Adrenal gland (tissue), 12 donors: ENCODE results near the gene TRAPPC14. TPM values are rescaled to one million over a fixed set of nuclear protein-coding genes. Genes with fewer than 3 reads are reported as not detected.

Experiments used
- DNase-seq, 7 donors: peaks; one replicate each; pipeline ENCODE4 v3.0.0-alpha.2; 2019 to 2020
- H3K27ac ChIP-seq, 5 donors: fragments of 200-600 bp; sonication (generic) in 4 of 5; 1 replicate in 3 of 5; 2 replicates in 2 of 5; pipeline versions ENCODE4 v1.5.1 to v1.8.0; 2016 to 2020; ENCODE audit warnings: mild to moderate bottlenecking in 1 of 5
- H3K27me3 ChIP-seq: fragments of 200-600 bp; 2 replicates; pipeline ENCODE4 v1.8.0; 2021
- H3K36me3 ChIP-seq, 2 donors: fragments of 200-600 bp; replicated peaks in 1 of 2; 1 replicate in 1 of 2; 2 replicates in 1 of 2; pipeline versions ENCODE4 v1.5.1 to v1.8.0; 2018 to 2022
- H3K4me1 ChIP-seq, 2 donors: fragments of 200-600 bp; replicated peaks in 1 of 2; 1 replicate in 1 of 2; 2 replicates in 1 of 2; pipeline versions ENCODE4 v1.5.1 to v1.8.0; 2018 to 2021
- H3K4me3 ChIP-seq, 4 donors: fragments of 200-600 bp; sonication (generic) in 3 of 4; one replicate each; pipeline ENCODE4 v1.5.1; 2016 to 2018
- H3K9me3 ChIP-seq, 3 donors: fragments of 200-600 bp; sonication (generic) in 1 of 3; replicated peaks in 1 of 3; 1 replicate in 2 of 3; 2 replicates in 1 of 3; pipeline versions ENCODE4 v1.5.1 to v1.8.0; 2016 to 2021
- CTCF ChIP-seq, 6 experiments: fragments of 450-650 bp in 4 of 6; fragments of 200-600 bp in 2 of 6; sonication (generic) in 1 of 6; IDR thresholded peaks; 1 replicate in 5 of 6; 2 replicates in 1 of 6; pipeline versions ENCODE4 v1.5.1 to v1.8.0; 2016 to 2021; ENCODE audit warnings: antibody characterized with exemption in 6 of 6, mild to moderate bottlenecking in 2 of 6, moderate library complexity in 1 of 6
- POLR2A ChIP-seq, 2 donors: fragments of 450-650 bp; IDR thresholded peaks; one replicate each; pipeline ENCODE4 v1.6.1; 2017; ENCODE audit warnings: antibody characterized with exemption in 2 of 2, mild to moderate bottlenecking in 2 of 2, moderate library complexity in 1 of 2
- WGBS, 4 donors: extraction: QIAGEN DNeasy Blood & Tissue Kit in 2 of 4; methylation state at CpG; one replicate each; pipeline versions ENCODE4 v1.1.5 to v1.1.7; 2013 to 2017; 5-methylcytosine and 5-hydroxymethylcytosine counted together
- intact Hi-C, 2 donors: fragments of 100-400 bp; cut with DNase I; formaldehyde crosslinking; loops; one replicate each; pipeline versions ENCODE4 v1.14.1 to v1.15.0; 2022 to 2023
- polyA plus RNA-seq, 3 donors: library from polyadenylated mRNA; stranded (reverse); fragments of 200-250 nt in 2 of 3; fragments of 350-450 nt in 1 of 3; fragmentation: Illumina TruSeq in 1 of 3; extraction: RNeasy Lipid Tissue Mini Kit (QIAGEN cat#74804) in 1 of 3; gene quantifications; one replicate each; pipeline ENCODE4 v1.2.3, GENCODE V29; 2013 to 2014
- total RNA-seq, 9 donors: library from RNA; depleted of rRNA in 4 of 9; stranded (reverse); fragments of >200 nt in 4 of 9; fragments of 120-200 nt in 1 of 9; fragmentation: NEBNext Ultra II Directional in 1 of 9; extraction: Animal tissue kit (Norgen Biotek cat#: 25700) in 1 of 9; gene quantifications; one replicate each; pipeline versions ENCODE4 v1.1.0 to v1.2.4, GENCODE V29; 2013 to 2023
- donor health status: healthy with polysubstance abuse.
- donor health status: Bipolar disorder and iron deficiency.
- donor health status: DM: yes; HTN: yes; CAD: no.
- donor health status: DM: no; HTN: no; CAD: no.
- donor health status: DM: no; HTN: no; CAD: no.
- donor health status: DM: yes; HTN: yes; CAD: no.

The TRAPPC14 gene
- total and polyA plus RNA-seq, 12 donors = 4.3 to 57.7 (median 17.5) TPM

GRCh38 chr7:100115026-100115425 lies 43.5 kb downstream of the TRAPPC14 start:
- no peaks in the 10 kb centered on the region for H3K27me3 ChIP-seq
- H3K27ac ChIP-seq = no peak overlapping the region
- TF ChIP-seq CTCF (IDR thresholded peaks at IDR 0.05) (no peak), POLR2A (IDR thresholded peaks at IDR 0.05) (no peak)
- H3K4me3 ChIP-seq = no peak overlapping the region
- intact Hi-C loops = no loop called here
- no peaks in the 10 kb centered on the region for H3K9me3 ChIP-seq
- peaks cover 7% of the 10 kb centered on the region in 2 donors for H3K4me1 ChIP-seq
- peaks cover 0 to 37% of the 10 kb centered on the region in 2 donors for H3K36me3 ChIP-seq
- WGBS, 4 donors = 90 to 96% (median 92%) methylated on average over 7 of the region's 7 CpGs
- DNase-seq = no peak

- Histone ChIP-seq H3K36me3 (peaks cover 0 to 65% of the 10 kb centered on the region in 2 donors), H3K27ac (no peak overlapping the region), H3K4me1 (no peaks in the 10 kb centered on the region), H3K27me3 (no peaks in the 10 kb centered on the region), H3K9me3 (no peaks in the 10 kb centered on the region), H3K4me3 (no peak overlapping the region)
- WGBS, 4 donors = 82 to 98% (median 89%) methylated on average over 4 to 13 of the region's 13 CpGs
- no peak for DNase-seq
- TF ChIP-seq CTCF (IDR thresholded peaks at IDR 0.05) (no peak), POLR2A (IDR thresholded peaks at IDR 0.05) (no peak)
- intact Hi-C loops = no loop called here
Observed at GRCh38 chr7:100111914-100112313, 46.6 kb downstream of the TRAPPC14 start.

GRCh38 chr7:100111156-100111555 lies 47.4 kb downstream of the TRAPPC14 start:
- intact Hi-C loops = no loop called here
- Histone ChIP-seq H3K27me3 (no peaks in the 10 kb centered on the region), H3K36me3 (peaks cover 0 to 72% of the 10 kb centered on the region in 2 donors), H3K9me3 (no peaks in the 10 kb centered on the region), H3K4me1 (no peaks in the 10 kb centered on the region), H3K4me3 (no peak overlapping the region), H3K27ac (no peak overlapping the region)
- TF ChIP-seq POLR2A (IDR thresholded peaks at IDR 0.05) (no peak), CTCF (IDR thresholded peaks at IDR 0.05) (no peak)
- DNase-seq = no peak
- 92 to 100% (median 95%) methylated on average over 4 to 7 of the region's 7 CpGs for WGBS, 4 donors

GRCh38 chr7:100109521-100110163 lies 48.9 kb downstream of the TRAPPC14 start:
- Histone ChIP-seq H3K27me3 (no peaks in the 10 kb centered on the region), H3K9me3 (no peaks in the 10 kb centered on the region), H3K4me3 (no peak overlapping the region), H3K27ac (no peak overlapping the region), H3K4me1 (no peaks in the 10 kb centered on the region), H3K36me3 (peaks cover 0 to 72% of the 10 kb centered on the region in 2 donors)
- TF ChIP-seq CTCF (IDR thresholded peaks at IDR 0.05) (no peak), POLR2A (IDR thresholded peaks at IDR 0.05) (no peak)
- intact Hi-C loops = no loop called here
- no peak for DNase-seq
- WGBS, 4 donors = 80 to 89% (median 85%) methylated on average over 11 to 12 of the region's 12 CpGs
